GM10266 (cell line): ENCODE results near the gene OSMR.

Source experiments
- DNase-seq: peaks from one replicate; pipeline ENCODE4 v3.0.0; 2012; ENCODE audit errors: extremely low spot score
- TF ChIP-seq, protein P1 (sequence below): IDR thresholded peaks from 2 replicates; pipeline ENCODE4 v1.5.1; 2012; ENCODE audit warnings: mild to moderate bottlenecking, low read depth; ENCODE audit not compliant: control insufficient read depth, insufficient read depth; ENCODE audit errors: missing control alignments

The OSMR gene

DNA sequence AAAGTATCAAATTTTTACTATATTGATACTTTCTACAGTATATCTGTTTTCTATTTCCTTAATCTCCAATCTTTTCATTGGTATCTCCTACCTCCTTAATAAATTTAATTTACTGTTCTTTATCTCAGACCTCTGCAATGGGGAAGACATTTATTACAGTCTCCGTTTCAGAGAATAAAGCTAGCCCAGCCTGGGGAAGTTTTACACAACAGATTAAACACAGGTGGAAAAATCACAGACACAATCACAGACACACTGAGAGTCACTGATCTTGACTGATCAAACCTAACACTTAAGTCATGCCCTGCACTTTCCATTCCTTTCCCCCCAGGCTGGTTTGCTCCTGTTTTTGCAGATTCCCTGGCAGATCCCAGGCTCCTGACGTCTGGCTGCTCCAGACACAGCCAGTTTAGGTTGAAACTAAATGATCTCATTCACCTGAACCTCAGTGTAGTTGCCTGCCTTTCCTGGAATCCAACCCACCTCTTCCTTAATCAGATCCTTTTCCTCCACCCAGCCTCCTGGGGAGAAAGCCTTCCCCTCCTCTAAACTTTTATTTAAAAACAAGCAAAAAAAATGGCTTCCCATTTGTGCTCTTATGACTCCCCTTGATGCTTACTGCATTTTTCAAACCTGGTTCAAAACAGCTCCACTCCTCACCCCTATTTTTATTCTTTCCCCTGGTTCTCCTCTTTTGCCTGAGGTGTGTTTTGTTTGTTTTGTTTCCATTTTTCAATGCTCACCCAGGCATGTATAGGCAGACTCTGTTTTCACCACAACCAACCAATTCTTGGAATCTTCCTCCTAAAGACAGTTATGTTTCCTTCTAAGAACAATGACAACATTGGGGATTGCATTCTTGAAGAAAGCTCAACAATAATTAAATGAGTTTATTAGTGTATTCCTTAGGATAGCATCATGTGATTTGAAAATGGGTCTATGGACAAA, 29.5 kb upstream of the OSMR start:
- DNase-seq: no peak
- TF ChIP-seq, protein P1, sequence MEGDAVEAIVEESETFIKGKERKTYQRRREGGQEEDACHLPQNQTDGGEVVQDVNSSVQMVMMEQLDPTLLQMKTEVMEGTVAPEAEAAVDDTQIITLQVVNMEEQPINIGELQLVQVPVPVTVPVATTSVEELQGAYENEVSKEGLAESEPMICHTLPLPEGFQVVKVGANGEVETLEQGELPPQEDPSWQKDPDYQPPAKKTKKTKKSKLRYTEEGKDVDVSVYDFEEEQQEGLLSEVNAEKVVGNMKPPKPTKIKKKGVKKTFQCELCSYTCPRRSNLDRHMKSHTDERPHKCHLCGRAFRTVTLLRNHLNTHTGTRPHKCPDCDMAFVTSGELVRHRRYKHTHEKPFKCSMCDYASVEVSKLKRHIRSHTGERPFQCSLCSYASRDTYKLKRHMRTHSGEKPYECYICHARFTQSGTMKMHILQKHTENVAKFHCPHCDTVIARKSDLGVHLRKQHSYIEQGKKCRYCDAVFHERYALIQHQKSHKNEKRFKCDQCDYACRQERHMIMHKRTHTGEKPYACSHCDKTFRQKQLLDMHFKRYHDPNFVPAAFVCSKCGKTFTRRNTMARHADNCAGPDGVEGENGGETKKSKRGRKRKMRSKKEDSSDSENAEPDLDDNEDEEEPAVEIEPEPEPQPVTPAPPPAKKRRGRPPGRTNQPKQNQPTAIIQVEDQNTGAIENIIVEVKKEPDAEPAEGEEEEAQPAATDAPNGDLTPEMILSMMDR: no peak

DNA sequence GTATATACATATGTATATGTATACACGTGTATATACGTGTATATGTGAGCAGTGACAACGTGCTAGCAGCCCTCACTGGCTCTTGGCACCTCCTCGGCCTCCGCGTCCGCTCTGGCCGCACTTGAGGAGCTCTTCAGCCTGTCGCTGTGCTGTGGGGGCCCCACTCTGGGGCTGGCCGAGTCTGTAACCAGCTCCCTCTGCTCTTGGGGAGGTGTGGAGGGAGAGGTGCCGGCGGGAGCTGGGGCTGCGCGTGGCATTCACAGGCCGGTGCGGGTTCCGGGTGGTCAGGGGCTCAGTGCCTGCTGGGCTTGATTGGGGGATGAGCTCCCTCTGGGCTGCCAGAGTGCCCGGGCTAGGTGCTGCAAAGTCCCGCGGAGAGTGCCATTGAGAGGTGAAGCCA, 24.1 kb upstream of the OSMR start:
- TF ChIP-seq, protein P1: no peak
- no peak for DNase-seq

DNA sequence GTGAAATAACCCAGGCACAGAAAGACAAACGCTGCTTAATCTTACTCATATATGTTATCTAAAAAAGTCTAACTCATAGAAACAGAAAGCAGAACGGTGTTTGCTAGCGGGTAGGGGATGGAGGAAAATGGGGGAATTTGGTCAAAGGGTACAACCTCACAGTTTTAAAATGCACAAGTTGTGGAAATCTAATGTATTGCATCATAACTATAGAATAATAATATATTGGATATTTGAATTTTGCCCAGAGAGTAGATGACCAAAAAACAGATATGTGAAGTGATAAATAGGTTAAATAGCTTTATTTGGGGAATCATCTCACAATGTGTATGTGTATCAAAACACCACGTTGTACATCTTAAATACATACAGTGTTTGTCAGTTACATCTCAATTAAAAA, 22.3 kb upstream of the OSMR start:
- TF ChIP-seq, protein P1: no peak
- no peak for DNase-seq

DNA sequence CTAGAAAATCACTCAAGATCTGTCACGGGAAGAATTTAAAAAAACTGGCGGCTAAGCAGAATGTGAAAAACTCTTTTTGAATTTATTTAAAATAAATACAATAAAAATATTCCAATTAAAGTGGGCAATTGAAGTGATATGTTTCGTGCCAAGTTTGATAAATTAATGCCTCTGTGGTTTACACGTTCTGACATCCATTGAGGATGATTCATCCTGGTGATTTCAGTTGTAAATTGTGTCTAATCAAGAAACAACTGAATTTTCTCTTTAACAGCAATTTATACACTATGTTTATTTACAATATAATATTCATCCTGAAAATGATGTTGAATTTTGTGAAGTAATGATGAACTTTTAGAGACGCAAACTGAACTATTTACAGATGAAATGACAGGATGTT, 21.0 kb upstream of the OSMR start:
- DNase-seq: no peak
- TF ChIP-seq, protein P1: no peak

DNA sequence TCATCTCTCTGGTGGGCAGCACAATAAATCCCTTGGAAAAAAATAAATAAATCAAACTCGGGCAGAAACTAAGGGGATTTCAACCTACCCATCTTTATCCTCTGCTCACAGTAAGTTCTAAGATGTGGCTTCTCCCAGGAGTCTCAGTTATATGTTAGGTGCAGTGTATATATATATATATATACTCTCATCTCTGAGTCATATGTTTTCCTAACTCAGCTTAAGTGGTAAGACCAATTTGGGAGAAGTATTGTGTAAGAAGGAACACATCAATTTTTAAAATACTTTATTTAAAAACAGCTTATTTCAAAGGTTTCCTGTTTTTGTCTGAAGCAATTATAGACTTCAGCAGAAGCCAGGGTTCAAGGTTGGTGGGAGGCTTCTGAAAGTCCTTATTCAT, 20.3 kb upstream of the OSMR start:
- TF ChIP-seq, protein P1: no peak
- no peak for DNase-seq

DNA sequence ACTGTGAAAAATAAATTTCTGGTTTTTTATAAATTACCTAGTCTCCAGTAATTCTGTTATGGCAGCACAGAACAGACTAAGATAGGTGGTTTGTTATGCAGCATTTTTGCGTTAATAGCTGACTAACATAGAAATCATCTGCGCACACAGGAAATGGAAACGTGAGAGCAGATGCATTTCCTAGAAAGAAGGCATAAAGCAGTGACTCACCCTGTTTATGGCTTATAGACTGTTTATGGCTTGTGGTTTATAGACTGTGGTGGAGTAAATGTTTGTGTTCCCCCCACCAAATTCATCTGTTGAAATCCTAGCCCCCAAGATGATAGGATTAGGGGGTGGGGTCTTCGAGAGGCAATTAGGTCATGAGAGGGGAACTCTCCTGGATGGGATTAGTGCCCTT, 18.3 kb upstream of the OSMR start:
- TF ChIP-seq, protein P1: no peak
- DNase-seq: no peak

DNA sequence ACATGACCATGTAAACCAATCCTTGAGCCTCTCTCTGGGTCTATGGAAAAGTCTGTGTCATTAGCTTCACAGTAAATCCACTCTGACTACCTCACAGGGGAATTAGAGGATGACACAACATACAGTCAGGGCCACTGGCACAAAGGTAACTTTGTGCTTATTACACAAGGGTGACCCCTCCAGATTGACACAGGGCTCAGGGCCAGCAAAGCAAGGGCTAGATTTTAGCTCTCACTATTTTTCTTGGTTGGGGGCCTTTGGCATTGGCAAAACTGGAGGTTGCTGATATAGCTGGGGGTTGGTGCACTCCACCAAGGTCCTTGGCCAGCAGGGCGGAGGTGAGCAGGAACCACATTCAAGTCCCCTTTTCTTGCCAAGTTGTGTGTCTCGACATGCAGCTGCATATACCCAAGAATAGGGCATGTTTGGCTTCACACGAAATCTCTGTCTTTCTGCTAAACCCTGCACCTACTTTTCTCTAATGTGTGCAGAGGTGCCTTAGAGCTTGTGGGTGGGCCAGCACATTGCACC, 15.2 kb upstream of the OSMR start:
- no peak for DNase-seq
- TF ChIP-seq, protein P1: no peak
